HG03095 (cell line): ENCODE measurements around the gene MOB1A.
"Not testable (repeated sequence)": the region's sequence is repeated elsewhere in the genome, so short reads cannot be mapped to it uniquely, and the experiment has no call there.

Experiments
- ATAC-seq: cut with Tn5 transposase; IDR thresholded peaks from one replicate; pipeline ENCODE4 v1.9.1; 2021; ENCODE audit warnings: moderate library complexity; ENCODE audit not compliant: unreplicated experiment

Gene MOB1A

DNA sequence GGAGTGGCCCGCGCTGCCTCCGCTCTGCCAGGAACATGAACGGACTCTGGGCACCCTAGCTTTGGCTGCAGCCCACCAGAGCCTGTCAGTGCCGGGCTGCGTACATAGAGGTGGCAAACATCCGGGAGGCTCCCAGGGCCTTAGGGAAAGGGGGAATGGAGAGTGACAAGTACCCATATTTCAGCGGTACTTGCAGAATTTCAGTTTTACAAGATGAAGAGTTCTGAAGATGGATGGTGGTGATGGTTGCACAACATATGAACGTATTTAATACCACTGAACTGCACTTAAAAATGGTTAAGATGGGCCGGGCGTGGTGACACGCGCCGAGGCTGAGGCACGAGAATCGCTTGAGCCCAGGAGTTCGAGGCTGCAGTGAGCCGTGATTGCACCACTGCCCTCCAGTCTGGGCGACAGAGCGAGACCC lies 20.6 kb upstream of the MOB1A start:
- ATAC-seq = no peak

DNA sequence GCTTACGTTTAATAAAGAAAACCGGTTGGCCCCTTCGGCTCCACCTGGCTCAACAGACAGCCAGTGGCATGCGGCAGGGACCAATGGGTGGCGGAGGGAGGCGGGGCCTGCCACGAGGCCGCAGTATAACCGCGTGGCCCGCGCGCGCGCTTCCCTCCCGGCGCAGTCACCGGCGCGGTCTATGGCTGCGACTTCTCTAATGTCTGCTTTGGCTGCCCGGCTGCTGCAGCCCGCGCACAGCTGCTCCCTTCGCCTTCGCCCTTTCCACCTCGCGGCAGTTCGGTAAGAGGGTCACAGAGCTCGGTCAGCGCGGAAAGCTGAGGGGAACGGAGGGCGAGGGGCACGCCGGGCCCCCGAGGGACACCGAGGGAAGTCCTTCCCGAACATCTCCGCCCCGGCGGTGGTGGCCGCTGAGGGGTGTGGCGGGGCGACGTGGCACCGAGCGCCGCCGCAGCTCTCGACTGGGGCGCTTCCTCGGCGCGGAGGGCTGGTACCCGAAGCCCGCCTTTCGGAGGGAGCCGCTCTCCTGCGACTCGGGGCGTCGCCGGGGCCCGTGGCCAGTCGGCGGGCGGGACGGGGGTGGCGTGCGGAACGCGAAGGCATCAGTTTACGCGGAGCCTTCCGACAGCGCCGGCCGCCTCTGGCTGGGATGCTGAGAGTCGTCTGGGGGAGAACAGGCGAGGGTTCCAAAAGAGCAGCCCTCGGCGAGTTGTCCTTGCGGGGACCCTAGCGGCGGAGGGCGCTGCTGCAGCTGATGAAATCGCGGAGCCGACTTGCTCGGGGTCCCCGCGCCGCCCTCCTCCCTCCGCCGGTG lies 20.0 kb upstream of the MOB1A start, which contains the start of gene MTHFD2:
TSS of gene MTHFD2 (plus strand) at position 155 of the 814 bp plus-strand sequence. CDS start at position 182, 27 bp downstream.
- peak; percentile 78 for ATAC-seq

DNA sequence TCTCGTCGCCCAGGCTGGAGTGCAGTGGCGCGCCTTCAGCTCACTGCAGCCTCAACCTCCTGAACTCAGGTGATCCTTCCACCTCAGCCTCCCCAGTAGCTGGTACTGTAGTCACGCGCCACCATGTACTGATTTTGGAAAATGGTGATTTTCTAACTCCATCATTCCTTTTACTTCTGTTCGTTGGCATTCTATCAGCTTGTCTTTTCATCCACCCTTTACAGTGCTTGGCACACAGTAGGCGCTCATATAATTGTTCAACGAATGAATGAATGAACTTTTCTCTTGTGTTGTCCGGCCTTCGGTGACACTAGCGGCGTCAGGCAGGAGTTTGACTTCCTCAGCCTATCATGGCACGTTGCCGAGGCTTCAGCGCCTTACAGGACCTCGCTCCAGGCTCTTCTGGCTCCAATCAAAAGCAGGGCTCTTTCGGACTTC lies 19.4 kb upstream of the MOB1A start:
- ATAC-seq = no peak

DNA sequence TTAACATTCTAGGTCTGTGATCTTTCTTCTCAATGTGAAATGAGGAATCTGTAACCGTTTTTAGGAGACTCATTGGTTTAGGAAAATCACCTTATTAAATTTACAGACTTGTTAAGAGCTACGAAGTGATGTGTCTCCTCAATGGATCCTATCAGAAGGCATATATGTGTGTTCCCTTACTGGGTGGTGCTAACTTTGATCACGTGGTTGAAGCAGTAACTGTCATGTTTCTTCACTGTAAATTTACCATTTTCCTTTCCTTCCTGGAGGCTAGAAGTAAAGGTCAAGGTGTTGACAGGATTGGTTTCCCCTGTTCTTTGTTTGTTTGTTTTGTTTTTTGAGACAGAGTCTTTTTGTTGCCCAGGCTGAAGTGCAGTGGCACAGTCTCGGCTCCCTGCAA lies 18.4 kb upstream of the MOB1A start:
- no peak for ATAC-seq

DNA sequence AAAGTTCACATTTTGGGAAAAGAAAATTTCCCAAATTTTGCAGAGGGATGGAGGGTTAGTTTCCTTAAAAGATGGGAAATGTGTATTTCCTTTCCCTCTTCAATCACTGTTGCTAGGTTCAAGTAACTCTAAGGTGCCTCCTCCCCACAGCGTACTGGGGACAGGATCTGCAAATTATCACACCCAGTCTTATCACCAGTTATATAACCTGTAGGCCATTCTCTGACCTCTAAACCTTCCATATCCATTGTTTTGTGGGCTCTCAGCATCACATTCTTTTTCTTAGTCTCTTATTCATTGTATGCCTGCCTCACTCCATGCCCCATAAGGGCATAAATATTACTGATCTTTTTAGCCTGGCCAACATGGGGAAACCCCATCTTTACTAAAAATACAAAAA lies 16.1 kb upstream of the MOB1A start:
- no peak for ATAC-seq

DNA sequence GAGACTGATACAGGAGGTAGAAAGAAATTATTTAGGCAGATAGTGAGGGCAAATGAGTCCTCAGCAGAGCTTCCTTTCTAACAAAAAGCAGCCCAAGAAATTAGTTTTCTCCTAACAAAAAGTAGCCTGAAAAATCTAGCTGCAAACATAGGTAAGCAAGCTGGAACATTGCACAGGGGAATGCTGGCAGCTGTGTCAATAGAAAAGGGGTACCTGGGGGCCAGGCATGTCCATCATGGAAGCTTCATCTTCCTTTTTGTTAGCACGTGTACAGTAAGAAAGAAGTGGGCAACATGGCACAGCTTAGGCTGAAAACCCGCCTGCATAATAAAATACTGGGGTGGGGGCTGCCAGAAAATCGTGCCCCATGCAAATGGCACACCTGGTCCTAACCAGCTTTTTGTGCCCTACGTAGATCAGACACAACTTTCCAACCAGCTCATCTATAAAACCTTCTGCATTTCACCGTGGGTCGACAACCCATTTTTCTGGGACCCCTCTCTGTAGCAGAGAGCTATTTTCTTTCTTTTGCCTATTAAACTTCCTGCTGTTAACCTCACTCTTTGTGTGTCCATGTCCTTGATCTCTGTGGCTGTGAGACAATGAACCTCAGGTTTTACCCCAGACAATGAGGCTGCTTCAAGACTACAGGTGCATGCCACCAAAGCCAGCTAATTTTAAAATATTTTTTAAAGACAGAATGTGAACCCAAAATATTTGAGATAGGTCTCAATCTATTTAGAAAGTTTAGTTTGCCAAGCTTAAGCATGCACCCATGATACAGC lies 13.1 kb upstream of the MOB1A start:
- ATAC-seq = no peak

DNA sequence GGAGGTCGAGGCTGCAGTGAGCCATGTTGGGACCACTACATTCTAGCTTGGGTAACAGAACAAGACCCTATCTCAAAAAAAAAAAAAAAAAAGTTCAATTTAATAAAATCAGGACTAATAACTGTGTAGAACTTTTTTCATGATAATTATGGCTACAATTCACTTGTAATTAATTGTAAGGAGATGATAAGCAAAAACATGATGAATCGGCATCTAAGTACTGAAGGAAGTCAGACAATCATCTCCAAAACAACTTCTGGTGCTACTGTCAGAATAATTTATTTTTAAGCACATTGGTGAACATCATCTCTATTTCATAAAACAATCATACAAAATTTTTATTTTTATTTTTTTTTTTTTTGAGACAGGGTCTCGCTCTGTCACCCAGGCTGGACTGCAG lies 10.0 kb upstream of the MOB1A start:
- ATAC-seq = no peak

DNA sequence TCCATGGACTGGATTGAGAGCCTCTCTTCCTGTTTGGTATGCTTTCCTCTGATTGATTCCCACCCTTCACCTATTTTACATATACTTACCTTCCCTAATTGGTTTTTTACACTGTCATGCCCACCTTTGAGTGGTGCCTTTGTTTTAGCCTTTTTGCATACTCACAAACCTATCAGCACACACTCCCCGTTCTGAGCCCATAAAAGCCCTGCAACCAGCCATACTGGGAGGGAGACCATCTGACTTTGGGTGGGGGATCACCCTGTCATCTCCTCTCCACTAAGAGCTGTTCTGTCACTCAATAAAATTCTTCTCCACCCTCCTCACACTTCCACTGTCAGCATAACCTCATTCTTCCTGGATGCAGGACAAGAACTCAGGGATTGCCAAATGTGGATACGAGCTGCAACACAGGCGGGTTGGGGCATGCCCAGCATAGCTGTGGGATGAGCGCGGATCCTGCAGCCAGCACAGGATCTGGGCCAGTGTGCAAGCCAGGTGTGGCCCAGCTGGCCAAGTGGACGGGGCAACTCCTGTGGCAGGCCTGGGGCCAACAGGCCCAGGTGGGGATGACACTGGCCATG lies 9.4 kb upstream of the MOB1A start:
- no peak for ATAC-seq

DNA sequence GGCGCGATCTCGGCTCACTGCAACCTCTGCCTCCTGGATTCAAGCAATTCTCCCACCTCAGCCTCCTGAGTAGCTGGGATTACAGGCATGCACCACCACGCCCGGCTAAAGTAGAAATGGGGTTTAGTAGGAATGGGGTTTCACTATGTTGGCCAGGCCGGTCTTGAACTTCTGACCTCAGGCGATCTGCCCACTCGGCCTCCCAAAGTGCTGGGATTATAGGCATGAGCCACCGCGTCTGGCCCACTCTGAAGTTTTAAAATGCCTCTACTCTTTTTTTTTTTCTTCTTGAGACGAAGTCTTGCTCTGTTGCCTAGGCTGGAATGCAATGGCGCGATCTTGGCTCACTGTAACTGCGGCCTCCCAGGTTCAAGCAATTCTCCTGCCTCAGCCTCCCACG lies 8.0 kb upstream of the MOB1A start:
- ATAC-seq = not testable (repeated sequence)

DNA sequence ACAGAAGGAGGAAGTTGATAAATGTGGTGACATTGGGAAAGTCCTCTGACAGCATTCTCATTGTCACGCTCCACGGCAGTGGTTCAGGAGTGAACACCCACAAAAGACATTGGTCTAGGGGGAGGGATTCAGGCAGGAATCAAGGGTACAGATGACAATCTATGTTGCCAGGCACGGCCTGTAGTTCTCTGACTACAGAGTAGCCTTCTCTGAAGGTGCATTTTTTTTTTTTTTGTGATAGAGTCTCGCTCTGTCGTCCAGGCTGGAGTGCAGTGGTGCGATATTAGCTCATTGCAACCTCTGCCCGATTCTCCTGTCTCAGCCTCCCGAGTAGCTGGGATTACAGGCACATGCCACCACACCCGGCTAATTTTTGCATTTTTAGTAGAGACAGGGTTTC lies 7.4 kb upstream of the MOB1A start:
- ATAC-seq = peak; percentile 38

DNA sequence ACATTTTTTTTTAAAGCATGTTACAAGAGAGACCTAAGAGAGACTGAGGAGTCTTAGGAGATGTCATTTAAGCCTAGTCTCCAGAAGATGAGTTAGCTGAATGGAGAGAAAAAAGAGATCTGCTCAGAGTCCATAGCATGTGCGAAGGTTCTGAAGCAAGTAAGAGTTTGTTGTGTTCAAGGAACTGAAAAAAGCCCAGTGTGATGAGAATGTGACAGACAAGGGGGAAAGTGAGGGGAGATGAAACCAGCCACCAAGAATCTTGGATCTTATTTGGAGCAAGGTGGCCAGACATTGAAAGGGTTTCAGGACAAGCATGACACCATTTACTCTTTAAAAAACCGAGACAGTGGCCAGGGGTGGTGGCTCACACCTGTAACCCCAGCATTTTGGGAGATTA lies 5.2 kb upstream of the MOB1A start:
- no peak for ATAC-seq

DNA sequence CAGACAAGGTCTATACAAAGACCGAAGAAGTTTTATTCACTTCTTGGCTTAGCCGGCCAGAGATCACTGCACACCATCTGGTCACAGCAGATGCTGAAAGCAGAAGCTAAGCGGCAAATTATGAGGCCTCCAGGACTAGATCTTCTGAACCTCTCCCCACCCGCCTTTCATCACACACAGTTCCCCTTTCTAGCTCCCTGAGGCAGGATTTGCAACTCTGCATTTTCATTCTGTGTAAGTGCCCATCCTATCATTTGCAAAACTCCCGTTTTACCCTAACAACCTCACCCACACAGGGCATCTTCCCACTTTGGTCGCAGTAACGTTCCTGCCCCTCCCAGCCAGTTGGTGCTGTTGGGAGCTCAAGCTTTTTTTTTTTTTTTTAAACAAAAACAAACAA lies 3.1 kb upstream of the MOB1A start:
- ATAC-seq = peak; percentile 41

DNA sequence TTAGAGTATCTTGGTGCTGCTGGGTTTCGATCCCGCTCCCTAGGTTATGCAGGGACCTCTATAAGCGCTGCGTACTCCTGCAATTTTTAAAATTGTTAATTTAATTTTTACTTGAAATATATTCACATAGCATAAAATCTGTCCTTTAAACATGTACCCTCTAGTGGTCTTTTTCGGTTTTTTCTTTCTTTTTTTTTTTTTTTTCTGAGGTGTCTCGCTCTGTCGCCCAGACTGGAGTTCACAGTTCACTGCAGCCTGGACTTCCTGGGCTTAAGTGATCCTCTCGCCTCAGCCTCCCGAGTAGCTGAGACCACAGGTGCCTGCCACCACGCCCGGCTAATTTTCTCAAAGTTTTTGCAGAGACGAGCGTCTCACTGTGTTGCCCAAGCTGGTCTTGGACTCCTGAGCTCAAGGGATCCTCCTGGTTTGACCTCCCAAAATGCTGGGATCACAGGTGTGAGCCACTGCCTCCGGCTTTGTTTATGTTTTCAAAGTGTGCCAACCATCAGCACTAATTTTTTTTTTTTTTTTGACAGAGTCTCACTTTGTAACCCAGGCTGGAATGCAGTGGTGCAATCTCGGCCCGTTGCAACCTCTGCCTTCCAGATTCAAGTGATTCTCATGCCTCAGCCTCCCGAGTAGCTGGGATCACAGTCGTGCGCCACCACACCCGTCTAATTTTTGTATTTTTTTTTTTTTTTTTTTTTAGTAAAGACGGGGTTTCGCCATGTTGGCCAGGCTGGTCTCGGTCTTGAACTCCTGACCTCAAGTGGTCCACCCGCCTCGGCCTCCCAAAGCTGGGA lies 585 bp upstream of the MOB1A start:
- peak; percentile 8 for ATAC-seq

DNA sequence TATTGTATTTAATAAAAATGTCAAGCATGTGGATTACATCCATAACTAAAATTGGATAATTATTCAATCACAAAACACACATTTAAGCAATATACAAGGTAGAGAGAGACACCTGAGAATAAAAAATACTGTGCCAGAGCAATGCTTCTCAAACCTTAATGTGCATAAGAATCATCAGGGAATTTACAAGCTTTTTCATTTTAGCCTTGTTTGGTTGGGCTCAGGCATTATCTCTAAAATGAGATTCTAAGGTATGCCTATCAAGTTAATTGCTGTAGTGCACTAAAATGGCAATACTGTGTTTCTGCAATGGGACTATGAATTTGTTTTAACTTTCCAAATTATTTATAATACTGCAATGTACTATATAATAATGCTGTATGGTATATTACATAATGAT lies 983 bp downstream of the MOB1A start:
- no peak for ATAC-seq

DNA sequence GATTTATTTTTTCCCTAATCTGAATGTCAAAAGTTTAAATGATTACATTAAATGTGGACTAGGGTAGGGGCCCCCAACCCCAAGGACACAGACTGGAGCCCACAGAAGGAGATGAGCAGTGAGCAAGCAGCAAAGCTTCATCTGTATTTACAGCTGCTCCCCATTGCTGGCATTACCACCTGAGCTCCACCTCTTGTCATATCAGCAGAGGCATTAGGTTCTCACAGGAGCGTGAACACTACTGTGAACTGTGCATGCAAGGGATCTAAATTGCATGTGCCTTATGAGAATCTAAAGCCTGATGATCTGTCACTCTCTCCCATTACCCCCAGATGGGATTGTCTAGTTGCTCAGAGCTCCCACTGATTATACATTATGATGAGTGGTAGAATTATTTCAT lies 3.8 kb downstream of the MOB1A start:
- ATAC-seq = no peak

DNA sequence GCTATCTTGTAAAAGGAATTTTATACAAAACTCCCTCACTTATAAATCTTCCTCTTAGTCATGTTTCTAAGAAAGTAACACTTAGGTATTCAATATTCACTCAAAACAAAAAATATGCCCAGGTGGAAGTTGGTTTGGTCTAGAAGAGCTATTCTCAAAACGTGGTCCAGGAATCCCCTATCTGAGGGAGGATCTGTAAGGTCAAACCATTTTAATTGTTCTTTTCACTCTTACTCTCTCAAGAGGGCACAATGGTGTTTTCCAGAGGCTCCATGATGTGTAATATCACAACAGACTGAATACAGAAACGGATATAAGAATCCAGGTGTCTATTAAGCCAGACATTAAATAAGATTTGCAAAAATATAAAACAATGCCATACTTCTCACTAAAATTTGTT lies 9.9 kb downstream of the MOB1A start:
- no peak for ATAC-seq

DNA sequence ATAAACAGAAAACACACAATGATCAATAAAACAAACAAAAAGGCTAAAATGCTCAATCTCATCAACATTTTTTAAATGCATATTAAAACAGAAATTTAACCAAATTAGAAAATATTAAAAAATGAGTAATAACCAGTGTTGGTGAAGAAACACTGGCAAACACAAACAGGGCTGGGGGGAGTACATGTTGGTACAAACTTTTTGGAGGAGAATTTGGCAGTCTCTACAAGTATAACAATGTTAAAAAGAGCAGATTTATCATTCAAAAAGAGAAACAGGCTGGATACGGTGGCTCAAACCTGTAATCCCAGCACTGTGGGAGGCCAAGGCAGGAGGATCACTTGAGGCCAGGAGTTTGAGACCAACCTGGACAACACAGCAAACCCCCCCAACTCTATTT lies 13.9 kb downstream of the MOB1A start:
- ATAC-seq = no peak

DNA sequence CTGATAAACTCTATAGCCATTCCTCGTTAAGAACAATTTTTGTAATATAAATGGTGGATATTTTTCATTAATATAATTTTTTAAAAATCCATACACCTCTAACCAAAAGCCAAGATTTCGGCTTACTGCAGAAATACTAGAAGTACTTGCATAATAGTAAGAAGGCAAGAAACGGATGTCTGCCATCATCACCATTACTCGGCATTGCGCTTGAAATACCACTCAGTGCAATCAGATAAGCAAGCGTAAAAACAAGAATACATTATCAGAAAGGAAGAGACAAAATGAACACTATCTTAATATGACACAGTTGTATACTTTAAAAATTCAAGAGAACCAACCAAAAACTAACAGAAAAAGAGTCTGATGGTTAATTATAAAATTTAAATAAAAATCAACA lies 15.7 kb downstream of the MOB1A start:
- ATAC-seq = no peak

DNA sequence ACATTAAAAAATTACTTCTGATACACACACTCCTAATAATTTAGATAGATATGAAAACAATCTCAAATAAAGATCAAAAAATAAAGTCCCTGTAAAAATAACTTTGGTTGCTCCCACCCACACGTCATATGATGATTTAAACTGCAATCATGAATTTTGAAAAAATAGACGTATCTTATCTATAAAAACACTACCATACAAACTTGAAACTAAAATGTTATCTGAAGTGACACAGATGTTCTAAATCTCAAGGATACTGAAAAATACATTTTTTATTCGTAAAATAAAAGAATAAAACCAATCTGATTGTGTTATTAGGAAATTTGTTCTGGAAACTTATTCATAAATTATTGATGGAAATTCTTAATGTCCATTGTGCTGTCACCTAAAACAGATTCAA lies 22.8 kb downstream of the MOB1A start:
- no peak for ATAC-seq

DNA sequence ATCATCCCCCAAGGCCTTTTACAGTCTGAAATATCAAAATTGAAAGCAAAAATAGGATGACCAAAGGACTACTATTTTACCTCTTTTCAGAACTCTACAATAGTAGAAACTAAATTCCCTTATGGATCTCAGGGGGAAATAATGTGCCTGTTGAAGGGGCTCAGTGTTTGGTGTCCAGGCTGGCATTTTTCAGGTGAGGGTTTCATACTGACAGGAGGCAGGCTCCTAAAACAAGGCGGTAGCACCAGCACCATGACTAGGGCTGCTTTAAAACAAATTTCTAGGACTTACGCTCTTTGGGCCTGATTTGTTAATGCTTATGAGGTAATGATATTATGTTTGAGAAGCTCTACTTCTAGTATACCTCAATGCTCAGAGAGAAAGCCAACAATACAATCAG lies 25.7 kb downstream of the MOB1A start:
- ATAC-seq = no peak
